LNCAP (cell line): Measurements from ENCODE around the gene ST13.

ENCODE experiments used
- TF ChIP-seq, protein P1 (sequence below): fragments of 450-650 bp; IDR thresholded peaks from 2 replicates; pipeline ENCODE4 v1.5.1; 2017; ENCODE audit warnings: mild to moderate bottlenecking

Gene ST13

DNA sequence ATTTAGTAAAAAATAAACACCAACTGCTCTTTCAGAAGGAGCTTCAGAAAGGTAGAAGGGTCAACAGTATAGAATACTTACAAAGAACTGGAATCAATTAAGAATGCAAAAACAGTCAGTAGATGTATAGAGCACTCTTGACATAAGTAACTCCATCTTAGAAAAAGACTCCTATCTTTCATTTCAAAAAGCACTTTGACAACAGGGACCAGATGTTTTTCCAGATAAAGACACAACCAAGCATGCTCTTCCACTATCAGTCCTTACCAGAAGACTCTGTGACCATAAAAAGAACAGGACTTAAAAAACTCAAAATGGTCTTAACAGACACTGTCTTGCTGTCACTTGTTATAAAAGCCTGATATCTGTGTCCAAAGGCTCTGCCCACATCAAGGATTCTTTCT, 42.5 kb downstream of the ST13 start:
- TF ChIP-seq, protein P1, sequence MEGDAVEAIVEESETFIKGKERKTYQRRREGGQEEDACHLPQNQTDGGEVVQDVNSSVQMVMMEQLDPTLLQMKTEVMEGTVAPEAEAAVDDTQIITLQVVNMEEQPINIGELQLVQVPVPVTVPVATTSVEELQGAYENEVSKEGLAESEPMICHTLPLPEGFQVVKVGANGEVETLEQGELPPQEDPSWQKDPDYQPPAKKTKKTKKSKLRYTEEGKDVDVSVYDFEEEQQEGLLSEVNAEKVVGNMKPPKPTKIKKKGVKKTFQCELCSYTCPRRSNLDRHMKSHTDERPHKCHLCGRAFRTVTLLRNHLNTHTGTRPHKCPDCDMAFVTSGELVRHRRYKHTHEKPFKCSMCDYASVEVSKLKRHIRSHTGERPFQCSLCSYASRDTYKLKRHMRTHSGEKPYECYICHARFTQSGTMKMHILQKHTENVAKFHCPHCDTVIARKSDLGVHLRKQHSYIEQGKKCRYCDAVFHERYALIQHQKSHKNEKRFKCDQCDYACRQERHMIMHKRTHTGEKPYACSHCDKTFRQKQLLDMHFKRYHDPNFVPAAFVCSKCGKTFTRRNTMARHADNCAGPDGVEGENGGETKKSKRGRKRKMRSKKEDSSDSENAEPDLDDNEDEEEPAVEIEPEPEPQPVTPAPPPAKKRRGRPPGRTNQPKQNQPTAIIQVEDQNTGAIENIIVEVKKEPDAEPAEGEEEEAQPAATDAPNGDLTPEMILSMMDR: no peak

DNA sequence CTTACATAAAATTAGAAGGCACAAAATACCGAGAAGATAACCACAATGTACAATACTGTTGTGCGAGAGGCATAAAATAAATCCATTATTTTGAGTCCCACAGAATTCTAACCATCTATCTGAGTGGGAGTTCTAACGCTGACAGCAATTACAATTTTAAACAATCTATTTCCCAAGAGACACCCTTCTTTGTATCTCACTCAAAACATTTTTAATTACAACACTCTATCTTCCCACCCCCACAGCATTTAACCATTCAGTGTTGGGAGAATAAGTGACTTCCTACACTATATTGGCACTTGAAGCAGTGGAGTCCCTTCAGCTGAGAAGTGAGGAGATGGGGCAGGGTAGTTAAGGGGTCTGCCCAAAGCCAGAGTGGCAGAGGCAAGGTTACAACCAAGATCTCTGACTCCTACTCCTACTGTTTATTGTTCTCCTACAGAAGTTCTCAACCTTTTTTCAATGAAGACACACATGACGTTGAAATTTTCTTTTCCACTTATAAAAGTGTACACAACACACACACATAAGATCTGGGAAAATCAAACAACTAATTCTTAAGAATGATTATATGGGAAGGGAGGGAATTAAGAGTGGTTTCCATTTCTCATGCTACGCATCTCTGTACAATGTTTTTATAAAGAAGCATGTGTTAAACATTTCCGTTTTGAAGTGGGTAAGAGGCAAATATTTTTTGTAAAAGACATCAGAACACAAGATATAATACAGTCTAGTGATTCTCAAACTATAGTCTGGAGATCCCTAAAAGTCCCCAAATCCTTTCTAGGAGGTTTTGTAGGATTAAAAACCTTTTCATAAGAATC, 48.2 kb downstream of the ST13 start:
- TF ChIP-seq, protein P1: no peak

DNA sequence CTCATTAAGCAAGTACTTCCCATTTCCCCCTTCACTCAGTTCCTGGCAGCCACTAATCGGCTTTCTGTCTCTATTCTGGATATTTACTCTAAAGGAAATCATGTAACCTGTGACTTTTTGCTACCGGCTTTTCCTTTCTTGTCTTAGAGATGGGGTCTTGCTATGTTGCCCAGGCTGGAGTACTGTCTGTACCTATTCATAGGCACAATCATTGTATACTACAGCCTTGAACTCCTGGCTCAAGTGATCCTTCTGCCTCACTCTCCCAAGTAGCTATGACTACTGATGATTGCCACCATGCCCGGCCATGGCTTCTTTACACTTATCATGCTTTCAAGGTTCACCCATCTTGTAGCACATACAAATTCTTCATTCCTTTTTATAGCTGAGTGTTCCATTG, 49.7 kb downstream of the ST13 start:
- TF ChIP-seq, protein P1: no peak

DNA sequence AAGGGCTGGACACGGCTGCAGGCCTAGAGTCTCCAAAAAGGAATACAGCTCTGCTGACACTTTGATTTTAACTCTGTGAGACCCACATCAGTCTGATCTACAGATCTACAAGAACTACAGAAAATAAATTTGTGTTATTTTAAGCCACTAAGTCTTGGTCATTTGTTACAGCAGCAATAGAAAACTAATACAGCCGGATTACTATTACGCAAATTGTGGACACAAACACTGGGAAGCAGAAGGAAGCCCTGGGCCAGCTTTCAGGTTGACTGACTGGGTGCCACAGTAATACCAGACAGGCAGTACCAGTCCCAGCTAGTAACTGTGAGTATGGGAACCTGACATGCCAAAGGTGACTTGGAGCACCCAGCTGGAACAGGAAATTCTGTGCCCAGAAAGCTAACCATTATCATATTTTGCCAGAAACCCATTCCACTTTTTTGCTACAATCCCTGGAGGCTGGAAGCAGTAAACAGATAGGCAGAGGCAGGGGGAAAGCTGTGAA, 50.7 kb downstream of the ST13 start:
- TF ChIP-seq, protein P1: no peak

DNA sequence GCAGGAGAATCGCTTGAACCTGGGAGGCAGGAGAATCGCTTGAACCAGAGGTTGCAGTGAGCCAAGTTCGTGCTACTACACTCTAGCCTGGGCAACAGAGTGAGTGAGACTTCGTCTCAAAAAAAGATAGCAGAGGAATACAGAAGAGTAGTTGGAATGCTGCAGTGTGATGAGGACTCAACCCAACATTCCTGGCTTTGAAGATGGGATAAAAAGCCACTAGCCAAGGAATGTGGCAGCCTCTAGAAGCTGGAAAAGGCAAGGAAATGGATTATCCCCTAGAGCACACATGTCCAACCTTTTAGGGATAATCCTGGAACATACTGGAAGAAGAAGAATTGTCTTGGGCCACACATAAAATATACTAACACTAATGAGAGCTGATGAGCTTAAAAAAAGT, 51.2 kb downstream of the ST13 start:
- TF ChIP-seq, protein P1: no peak

DNA sequence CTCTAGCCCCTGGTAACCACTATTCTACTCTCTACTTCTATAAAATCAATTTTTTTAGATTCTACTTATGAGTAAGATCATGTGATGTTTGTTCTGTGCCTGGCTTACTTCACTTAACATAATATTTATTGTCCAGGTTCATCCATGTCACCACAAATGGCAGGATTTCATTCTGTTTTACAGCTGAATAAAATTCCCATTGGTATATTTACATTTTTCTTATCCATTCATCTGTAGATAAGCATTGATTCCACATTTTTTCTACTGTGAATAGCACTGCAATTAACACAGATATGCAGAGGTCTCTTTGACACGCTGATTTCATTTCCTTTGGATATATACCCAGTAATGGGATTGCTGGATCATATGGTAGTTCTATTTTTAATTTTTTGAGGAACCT, 53.1 kb downstream of the ST13 start:
- TF ChIP-seq, protein P1: no peak

DNA sequence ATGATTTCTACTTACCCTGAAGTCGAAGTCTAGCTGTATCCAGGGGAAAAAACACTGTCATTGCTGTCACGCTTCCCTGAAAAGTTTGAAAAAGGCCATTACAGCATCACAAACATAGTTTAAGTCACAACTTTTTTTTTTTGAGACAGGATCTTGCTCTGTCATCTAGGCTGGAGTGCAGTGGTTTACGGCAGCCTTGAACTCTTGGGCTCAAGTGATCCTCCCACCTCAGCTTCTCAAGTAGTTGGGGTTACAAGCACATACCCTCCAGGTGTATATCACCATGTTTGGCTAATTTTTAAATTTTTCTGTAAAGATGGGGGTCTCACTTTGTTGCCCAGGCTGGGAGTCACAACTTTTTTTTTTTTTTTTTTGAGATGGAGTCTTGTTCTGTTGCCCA, 57.4 kb downstream of the ST13 start:
- TF ChIP-seq, protein P1: no peak
